HG03558 (cell line): ENCODE data around the gene MCUR1.

Experiments used
- ATAC-seq: cut with Tn5 transposase; IDR thresholded peaks from one replicate; pipeline ENCODE4 v1.9.1; 2021; ENCODE audit warnings: moderate number of reproducible peaks; ENCODE audit not compliant: unreplicated experiment; ENCODE audit errors: extremely low read depth

MCUR1 gene

GRCh38 chr6:13754644-13755043 is 59.7 kb downstream of the MCUR1 start:
- ATAC-seq, result no peak

DNA sequence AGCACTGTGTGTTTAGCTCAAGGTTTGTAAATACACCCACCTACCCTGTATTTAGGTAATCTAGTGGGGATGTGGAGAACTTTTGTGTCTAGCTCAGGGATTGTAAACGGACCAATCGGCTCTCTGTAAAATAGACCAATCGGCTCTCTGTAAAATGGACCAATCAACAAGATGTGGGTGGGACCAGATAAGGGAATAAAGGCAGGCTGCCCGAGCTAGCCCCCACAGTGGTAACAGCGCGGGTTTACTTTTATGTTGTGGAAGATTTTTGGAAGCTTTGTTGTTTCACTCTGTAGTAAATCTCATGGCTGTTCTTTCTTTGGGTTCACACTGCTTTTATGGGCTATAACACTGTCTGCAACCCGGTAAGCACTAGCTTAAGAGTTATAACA is 70.6 kb downstream of the MCUR1 start:
- ATAC-seq, result no peak

GRCh38 chr6:13742961-13743735 is 71.2 kb downstream of the MCUR1 start:
- ATAC-seq, result no peak

DNA sequence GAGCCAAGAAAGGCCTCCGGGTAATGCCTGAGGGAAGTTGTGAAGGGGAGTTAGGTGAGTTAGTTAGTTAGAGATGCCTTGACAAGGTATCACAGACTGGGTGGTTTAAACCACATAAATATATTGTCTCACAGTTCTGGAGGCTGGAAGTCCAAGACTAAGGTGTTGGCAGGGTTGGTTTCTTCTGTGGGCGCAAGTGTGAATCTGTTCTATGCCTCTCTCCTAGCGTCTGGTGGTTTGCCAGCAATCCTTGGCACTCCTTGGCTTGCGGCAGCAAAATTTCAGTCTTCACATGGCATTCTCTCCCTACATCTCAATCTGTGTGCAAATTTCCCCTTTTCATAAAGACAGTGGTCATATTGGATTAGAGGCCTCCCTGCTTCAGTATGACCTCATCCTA is 73.0 kb downstream of the MCUR1 start:
- no peak for ATAC-seq
